ENCODE results near the gene SPATA21. TPM values are rescaled to one million over a fixed set of nuclear protein-coding genes. Genes with fewer than 3 reads are reported as not detected.

The SPATA21 gene
- total and polyA plus RNA-seq, 2 donors from 2014 or later, result not detected

- Histone ChIP-seq H3K9me3 (ENCODE audit: control insufficient read depth in 2 of 3, insufficient read depth in 1 of 3, low read length in 3 of 3) (no peaks in the 10 kb centered on the region), H3K27me3 (ENCODE audit: control insufficient read depth, insufficient read depth, low read length) (no peaks in the 10 kb centered on the region), H3K27ac (ENCODE audit: low read depth in 2 of 2, low read length in 2 of 2) (no peak overlapping the region), H3K36me3 (ENCODE audit: control insufficient read depth in 2 of 3, insufficient read depth in 3 of 3, low read length in 3 of 3) (peaks cover 12 to 39% (median 34%) of the 10 kb centered on the region in 3 donors), H3K4me3 (ENCODE audit: low read length in 3 of 3) (no peak overlapping the region), H3K9ac (ENCODE audit: low read length in 3 of 3) (no peak overlapping the region), H3K4me1 (ENCODE audit: control insufficient read depth in 2 of 3, insufficient read depth in 2 of 3, low read depth in 1 of 3, low read length in 3 of 3) (no peaks in the 10 kb centered on the region)
- TF ChIP-seq CTCF (IDR thresholded peaks at IDR 0.05; ENCODE audit: borderline replicate concordance, extremely low read depth, insufficient read depth), result no peak
- DNase-seq (no peak), FAIRE-seq (no peak)
- intact Hi-C loops (cut with DNase I), result no loop called here
These were observed 13.7 kb upstream of the SPATA21 start for GRCh38 chr1:16450863-16451481.

- Histone ChIP-seq H3K27me3 (ENCODE audit: control insufficient read depth, insufficient read depth, low read length) (no peaks in the 10 kb centered on the region), H3K9me3 (ENCODE audit: control insufficient read depth in 2 of 3, insufficient read depth in 1 of 3, low read length in 3 of 3) (no peaks in the 10 kb centered on the region), H3K9ac (ENCODE audit: low read length in 3 of 3) (no peak overlapping the region), H3K4me3 (ENCODE audit: low read length in 3 of 3) (no peak overlapping the region), H3K36me3 (ENCODE audit: control insufficient read depth in 2 of 3, insufficient read depth in 3 of 3, low read length in 3 of 3) (peaks cover 14 to 34% (median 32%) of the 10 kb centered on the region in 3 donors), H3K4me1 (ENCODE audit: control insufficient read depth in 2 of 3, insufficient read depth in 2 of 3, low read depth in 1 of 3, low read length in 3 of 3) (no peaks in the 10 kb centered on the region), H3K27ac (ENCODE audit: low read depth in 2 of 2, low read length in 2 of 2) (no peak overlapping the region)
- intact Hi-C loops (cut with DNase I), result no loop called here
- TF ChIP-seq CTCF (IDR thresholded peaks at IDR 0.05; ENCODE audit: borderline replicate concordance, extremely low read depth, insufficient read depth), result no peak
- FAIRE-seq (no peak), DNase-seq (no peak)
These were observed 12.4 kb upstream of the SPATA21 start for GRCh38 chr1:16449666-16450065.

GRCh38 chr1:16449065-16449464 lies 11.8 kb upstream of the SPATA21 start:
- Histone ChIP-seq H3K27ac (ENCODE audit: low read depth in 2 of 2, low read length in 2 of 2) (no peak overlapping the region), H3K9ac (ENCODE audit: low read length in 3 of 3) (no peak overlapping the region), H3K27me3 (ENCODE audit: control insufficient read depth, insufficient read depth, low read length) (no peaks in the 10 kb centered on the region), H3K9me3 (ENCODE audit: control insufficient read depth in 2 of 3, insufficient read depth in 1 of 3, low read length in 3 of 3) (no peaks in the 10 kb centered on the region), H3K36me3 (ENCODE audit: control insufficient read depth in 2 of 3, insufficient read depth in 3 of 3, low read length in 3 of 3) (peaks cover 14 to 34% (median 32%) of the 10 kb centered on the region in 3 donors), H3K4me1 (ENCODE audit: control insufficient read depth in 2 of 3, insufficient read depth in 2 of 3, low read depth in 1 of 3, low read length in 3 of 3) (no peaks in the 10 kb centered on the region), H3K4me3 (ENCODE audit: low read length in 3 of 3) (no peak overlapping the region)
- FAIRE-seq, result no peak
- no peak for TF ChIP-seq CTCF (IDR thresholded peaks at IDR 0.05; ENCODE audit: borderline replicate concordance, extremely low read depth, insufficient read depth)
- intact Hi-C loops (cut with DNase I), result no loop called here
- no peak for DNase-seq

- peaks cover 14 to 37% (median 37%) of the 10 kb centered on the region in 3 donors for H3K36me3 ChIP-seq (ENCODE audit: control insufficient read depth in 2 of 3, insufficient read depth in 3 of 3, low read length in 3 of 3)
- no peak overlapping the region for H3K4me3 ChIP-seq (ENCODE audit: low read length in 3 of 3)
- no peak for TF ChIP-seq CTCF (IDR thresholded peaks at IDR 0.05; ENCODE audit: borderline replicate concordance, extremely low read depth, insufficient read depth)
- H3K27me3 ChIP-seq (ENCODE audit: control insufficient read depth, insufficient read depth, low read length), result no peaks in the 10 kb centered on the region
- H3K9me3 ChIP-seq (ENCODE audit: control insufficient read depth in 2 of 3, insufficient read depth in 1 of 3, low read length in 3 of 3), result no peaks in the 10 kb centered on the region
- H3K9ac ChIP-seq (ENCODE audit: low read length in 3 of 3), result no peak overlapping the region
- no peak for DNase-seq
- no peak overlapping the region for H3K27ac ChIP-seq (ENCODE audit: low read depth in 2 of 2, low read length in 2 of 2)
- H3K4me1 ChIP-seq (ENCODE audit: control insufficient read depth in 2 of 3, insufficient read depth in 2 of 3, low read depth in 1 of 3, low read length in 3 of 3), result peaks cover 0 to 6% (median 0%) of the 10 kb centered on the region in 3 donors
- intact Hi-C loops (cut with DNase I), result no loop called here
- no peak for FAIRE-seq
These were observed 10.4 kb upstream of the SPATA21 start for GRCh38 chr1:16447641-16448040.
